Caco-2 (cell line): ENCODE measurements around the gene AXIN1. TPM values are rescaled to one million over a fixed set of nuclear protein-coding genes. Genes with fewer than 3 reads are reported as not detected.

Experiments
- BruUV-seq: library from RNA; stranded (reverse); fragments of 400-500 nt; replicated peaks from 2 replicates; lab custom pipeline; 2021; lab: Mats Ljungman, UMichigan
- CTCF ChIA-PET: fragments of 300-600 bp; sonication (Branson Sonifier 250); formaldehyde crosslinking; loops from one replicate; lab custom pipeline; 2022; ENCODE audit warnings: antibody characterized with exemption; lab: Charles Lee
- POLR2A ChIA-PET: fragments of 300-600 bp; sonication (Branson Sonifier 250); formaldehyde crosslinking; loops from one replicate; lab custom pipeline; 2022; ENCODE audit warnings: antibody characterized with exemption; lab: Charles Lee
- DNase-seq, 2 experiments: peaks; one replicate each; pipeline versions ENCODE4 v3.0.0 to v3.0.0-alpha.2; 2020 to 2022
- H3K27me3 ChIP-seq: replicated peaks from 2 replicates; pipeline ENCODE4 v1.6.0; 2011; ENCODE audit warnings: low read length; ENCODE audit not compliant: control insufficient read depth, insufficient read depth
- H3K36me3 ChIP-seq: 2 replicates; pipeline ENCODE4 v1.5.1; 2011; ENCODE audit warnings: low read length; ENCODE audit not compliant: control insufficient read depth, insufficient read depth
- H3K4me1 ChIP-seq: fragments of 250-450 bp; sonication (Bioruptor Pico); 2 replicates; pipeline ENCODE4 v1.5.1; 2020; ENCODE audit warnings: mild to moderate bottlenecking
- H3K4me3 ChIP-seq: 2 replicates; pipeline ENCODE4 v1.5.1; 2011; ENCODE audit warnings: low read depth, mild to moderate bottlenecking, control low read depth, low read length
- H3K9me3 ChIP-seq: fragments of 250-450 bp; sonication (Bioruptor Pico); 2 replicates; pipeline ENCODE4 v1.5.1; 2020; ENCODE audit warnings: mild to moderate bottlenecking, moderate library complexity
- H3K27ac Mint-ChIP-seq: one replicate; pipeline ENCODE4 v1.8.0; 2022; ENCODE audit warnings: mixed read lengths; ENCODE audit not compliant: unreplicated experiment
- H3K27me3 Mint-ChIP-seq: one replicate; pipeline ENCODE4 v1.8.0; 2022; ENCODE audit warnings: mixed read lengths; ENCODE audit not compliant: insufficient read depth, unreplicated experiment
- H3K36me3 Mint-ChIP-seq: one replicate; pipeline ENCODE4 v1.8.0; 2022; ENCODE audit warnings: mild to moderate bottlenecking, mixed read lengths; ENCODE audit not compliant: insufficient read depth, unreplicated experiment
- H3K4me1 Mint-ChIP-seq: one replicate; pipeline ENCODE4 v1.8.0; 2022; ENCODE audit warnings: low read depth, mixed read lengths; ENCODE audit not compliant: unreplicated experiment
- H3K4me3 Mint-ChIP-seq: one replicate; pipeline ENCODE4 v1.8.0; 2022; ENCODE audit warnings: mild to moderate bottlenecking, moderate library complexity, mixed read lengths; ENCODE audit not compliant: unreplicated experiment
- H3K9me3 Mint-ChIP-seq: one replicate; pipeline ENCODE4 v1.8.0; 2022; ENCODE audit warnings: mixed read lengths; ENCODE audit not compliant: unreplicated experiment
- intact Hi-C: fragments of 100-400 bp; cut with micrococcal nuclease; formaldehyde crosslinking; loops from one replicate; pipeline ENCODE4 v1.10.0; 2022; ENCODE audit not compliant: unreplicated experiment
- total RNA-seq: library from RNA; stranded (reverse); gene quantifications from 2 replicates; pipeline ENCODE4 v1.2.3, GENCODE V29; 2022
- TF ChIP-seq, protein P1 (sequence below), 2 experiments: fragments of 200-600 bp in 1 of 2; IDR thresholded peaks; 1 replicate in 1 of 2; 2 replicates in 1 of 2; pipeline versions ENCODE4 v1.5.1 to v1.8.0; 2011 to 2022; ENCODE audit warnings: antibody characterized with exemption in 1 of 2, control low read depth in 1 of 2, inconsistent platforms in 1 of 2, low read depth in 1 of 2, low read length in 1 of 2, mild to moderate bottlenecking in 1 of 2, moderate library complexity in 1 of 2; ENCODE audit not compliant: insufficient read depth in 1 of 2, severe bottlenecking in 1 of 2, unreplicated experiment in 1 of 2

The AXIN1 gene
- total RNA-seq, 1 experiment from 2014 or later, result 34.5 TPM

DNA sequence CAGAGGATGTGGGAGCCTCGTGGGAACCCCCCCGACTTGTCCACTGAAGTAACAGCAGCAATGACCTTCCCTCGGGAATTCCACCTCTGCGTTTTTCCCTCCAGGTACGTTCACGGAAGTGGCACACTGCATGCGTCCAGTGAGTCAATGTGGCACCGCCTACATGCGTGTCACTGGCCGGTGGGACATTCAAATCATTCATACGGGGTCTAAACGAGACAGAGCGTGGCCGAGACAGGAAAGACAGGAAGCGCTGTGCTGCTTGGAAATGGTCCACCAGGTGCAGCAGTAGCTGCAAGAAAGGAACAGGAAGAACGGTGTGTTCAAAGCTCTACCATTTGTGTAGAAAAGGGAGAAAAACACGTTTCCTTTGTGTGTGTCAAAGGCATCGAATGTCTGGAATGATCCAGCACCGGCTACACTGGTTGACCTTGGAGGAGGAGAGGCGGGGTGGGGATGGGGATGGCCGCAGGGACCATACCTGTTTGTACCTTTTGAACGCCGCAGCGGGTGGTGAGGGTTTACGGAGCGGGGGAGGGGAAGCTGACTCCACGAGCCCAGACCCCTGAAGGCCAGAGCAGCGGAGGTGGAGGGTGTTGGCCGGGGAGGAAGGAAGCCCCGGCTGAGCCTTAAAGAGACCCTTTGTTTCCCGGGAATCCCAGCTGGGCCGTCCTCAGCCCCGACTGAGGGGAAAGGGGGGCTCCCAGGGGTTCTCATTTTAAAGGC lies 31.0 kb upstream of the AXIN1 start:
- BruUV-seq, result no TSS peak
- H3K27ac Mint-ChIP-seq, result no peak overlapping the region
- DNase-seq, result peak in 1 of 2 experiments; percentile 39
- TF ChIP-seq, protein P1, sequence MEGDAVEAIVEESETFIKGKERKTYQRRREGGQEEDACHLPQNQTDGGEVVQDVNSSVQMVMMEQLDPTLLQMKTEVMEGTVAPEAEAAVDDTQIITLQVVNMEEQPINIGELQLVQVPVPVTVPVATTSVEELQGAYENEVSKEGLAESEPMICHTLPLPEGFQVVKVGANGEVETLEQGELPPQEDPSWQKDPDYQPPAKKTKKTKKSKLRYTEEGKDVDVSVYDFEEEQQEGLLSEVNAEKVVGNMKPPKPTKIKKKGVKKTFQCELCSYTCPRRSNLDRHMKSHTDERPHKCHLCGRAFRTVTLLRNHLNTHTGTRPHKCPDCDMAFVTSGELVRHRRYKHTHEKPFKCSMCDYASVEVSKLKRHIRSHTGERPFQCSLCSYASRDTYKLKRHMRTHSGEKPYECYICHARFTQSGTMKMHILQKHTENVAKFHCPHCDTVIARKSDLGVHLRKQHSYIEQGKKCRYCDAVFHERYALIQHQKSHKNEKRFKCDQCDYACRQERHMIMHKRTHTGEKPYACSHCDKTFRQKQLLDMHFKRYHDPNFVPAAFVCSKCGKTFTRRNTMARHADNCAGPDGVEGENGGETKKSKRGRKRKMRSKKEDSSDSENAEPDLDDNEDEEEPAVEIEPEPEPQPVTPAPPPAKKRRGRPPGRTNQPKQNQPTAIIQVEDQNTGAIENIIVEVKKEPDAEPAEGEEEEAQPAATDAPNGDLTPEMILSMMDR (IDR thresholded peaks at IDR 0.05; ENCODE audit: insufficient read depth in 1 of 2, low read depth in 1 of 2, low read length in 1 of 2, severe bottlenecking in 1 of 2, unreplicated experiment in 1 of 2), result no peak
- H3K4me1 Mint-ChIP-seq, result peaks cover 10% of the 10 kb centered on the region
- intact Hi-C loops, result no loop called here
- H3K36me3 Mint-ChIP-seq, result no peaks in the 10 kb centered on the region
- ChIA-PET POLR2A (no interaction called here), CTCF (interaction anchor here (0.6 kb wide), 1 partner anchor 31 kb away, joined by 3 read pairs; no protein-coding TSS in a partner anchor)
- Histone ChIP-seq H3K27me3 (no peaks in the 10 kb centered on the region), H3K4me1 (peaks cover 9% of the 10 kb centered on the region), H3K9me3 (no peaks in the 10 kb centered on the region), H3K36me3 (no peaks in the 10 kb centered on the region; the same call in 1 of the 2 replicates), H3K4me3 (no peak overlapping the region)
- peak overlapping the region; percentile 40 for H3K4me3 Mint-ChIP-seq
- H3K9me3 Mint-ChIP-seq, result no peaks in the 10 kb centered on the region
- no peaks in the 10 kb centered on the region for H3K27me3 Mint-ChIP-seq

DNA sequence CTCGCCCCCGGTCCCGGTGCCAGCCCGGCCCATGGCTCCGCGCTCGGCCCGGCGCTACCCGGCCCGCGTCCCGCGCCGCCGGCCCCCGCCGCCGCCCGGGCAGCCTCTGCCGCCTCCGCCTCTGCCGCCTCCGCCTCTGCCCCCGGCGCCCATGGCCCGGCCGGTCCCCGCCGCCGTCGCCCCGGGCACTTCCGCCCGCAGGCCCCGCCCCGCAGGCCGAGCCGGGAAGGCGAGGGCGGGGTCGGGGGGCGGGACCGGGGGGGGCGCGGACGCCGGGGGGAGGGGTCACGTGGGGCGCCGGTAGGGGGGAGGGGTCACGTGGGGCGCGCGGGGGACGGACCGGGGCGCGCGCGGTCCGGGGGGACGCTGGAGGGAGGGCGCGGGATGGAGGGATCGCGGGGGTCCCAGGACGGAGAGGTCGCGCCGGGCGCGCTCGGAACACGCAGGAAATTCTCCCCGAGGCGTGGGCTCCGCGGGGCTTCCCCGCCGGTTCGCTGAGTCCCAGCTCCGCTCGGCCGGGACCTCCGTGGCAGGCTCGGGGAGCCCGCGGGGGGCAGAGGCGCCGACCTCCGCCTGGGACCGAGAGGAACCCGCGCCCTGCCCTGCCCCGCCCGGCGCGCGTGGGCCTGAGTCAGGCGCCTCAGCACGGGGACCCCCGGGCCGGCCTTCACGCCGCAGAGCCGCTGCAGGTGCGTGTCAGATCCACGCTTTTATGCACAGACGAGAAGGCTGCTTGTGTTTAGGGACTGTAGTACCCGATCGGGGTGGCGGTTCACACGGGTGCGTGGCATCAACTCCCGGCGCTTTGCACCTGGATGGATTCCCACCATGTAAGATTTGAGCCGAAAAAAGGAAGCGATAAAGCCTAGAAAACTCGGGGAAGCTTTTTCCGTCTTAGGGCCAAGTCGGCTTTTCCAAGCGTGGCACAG lies 29.5 kb upstream of the AXIN1 start, which contains the start of gene PGAP6:
PGAP6 (minus strand) TSS at position 190 of the 929 bp plus-strand sequence; CDS start at position 33, 157 bp downstream.
- no peaks in the 10 kb centered on the region for H3K27me3 ChIP-seq
- ChIA-PET POLR2A (interaction anchor here (0.7 kb wide), 1 partner anchor 201 kb away, joined by 6 read pairs; no protein-coding TSS in a partner anchor), CTCF (interaction anchor here (0.7 to 1.1 kb wide), 5 partner anchors 11 to 203 kb away, joined by 3 to 7 read pairs (median 3); partner anchors contain the start of genes AXIN1 and MRPL28)
- peak; percentile 57 to 80 for DNase-seq
- Mint-ChIP-seq H3K27ac (no peak within 1 kb of the TSS), H3K36me3 (peaks cover 9% of the 10 kb centered on the region), H3K9me3 (no peaks in the 10 kb centered on the region), H3K4me1 (no peaks in the 10 kb centered on the region), H3K27me3 (no peaks in the 10 kb centered on the region), H3K4me3 (peak within 1 kb of the TSS; percentile 71)
- intact Hi-C loops, result no loop called here
- no peaks in the 10 kb centered on the region for H3K4me1 ChIP-seq
- H3K9me3 ChIP-seq, result no peaks in the 10 kb centered on the region
- TF ChIP-seq, protein P1 (IDR thresholded peaks at IDR 0.05; ENCODE audit: insufficient read depth in 1 of 2, low read depth in 1 of 2, low read length in 1 of 2, severe bottlenecking in 1 of 2, unreplicated experiment in 1 of 2), result no peak
- TSS peak; percentile 54 for BruUV-seq
- no peaks in the 10 kb centered on the region; the same call in 1 of the 2 replicates for H3K36me3 ChIP-seq
- H3K4me3 ChIP-seq, result peak within 1 kb of the TSS; percentile 76
